Measurements from ENCODE around the gene NCKAP5.

The NCKAP5 gene

DNA sequence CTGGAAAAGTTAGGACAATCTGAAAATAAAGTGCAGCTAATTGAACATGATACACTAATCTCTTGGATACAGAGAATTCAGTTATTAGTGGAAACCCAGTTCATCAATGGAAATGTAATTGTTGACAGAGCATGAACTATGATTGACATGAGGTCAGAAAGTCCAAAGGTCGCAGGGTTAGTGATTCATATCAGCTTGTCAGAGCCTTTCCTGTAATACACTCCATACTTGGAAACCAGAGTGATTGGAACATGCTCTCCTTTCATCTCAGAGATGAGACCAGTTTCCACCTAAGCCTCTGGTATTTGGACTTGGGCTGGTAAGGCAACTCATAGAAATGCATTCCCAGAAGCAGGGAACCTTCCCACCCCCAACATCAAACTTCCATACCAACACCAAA lies 8.5 kb upstream of the NCKAP5 start:
- WGBS, 2 experiments: 88 to 100% methylated on average over 1 of the region's 1 CpG
- Histone ChIP-seq H3K27me3 (ENCODE audit: control insufficient read depth, insufficient read depth, low read length, poor library complexity, severe bottlenecking) (no peaks in the 10 kb centered on the region), H3K9me3 (ENCODE audit: control insufficient read depth, low read length) (no peaks in the 10 kb centered on the region), H3K36me3 (ENCODE audit: control insufficient read depth, insufficient read depth, low read length) (no peaks in the 10 kb centered on the region), H3K27ac (ENCODE audit: insufficient read depth, low read depth, low read length, poor library complexity, severe bottlenecking) (no peak overlapping the region), H3K4me3 (ENCODE audit: insufficient read depth, low read depth, low read length) (no peak overlapping the region), H3K4me1 (ENCODE audit: control insufficient read depth, insufficient read depth, low read length) (peaks cover 7% of the 10 kb centered on the region)

DNA sequence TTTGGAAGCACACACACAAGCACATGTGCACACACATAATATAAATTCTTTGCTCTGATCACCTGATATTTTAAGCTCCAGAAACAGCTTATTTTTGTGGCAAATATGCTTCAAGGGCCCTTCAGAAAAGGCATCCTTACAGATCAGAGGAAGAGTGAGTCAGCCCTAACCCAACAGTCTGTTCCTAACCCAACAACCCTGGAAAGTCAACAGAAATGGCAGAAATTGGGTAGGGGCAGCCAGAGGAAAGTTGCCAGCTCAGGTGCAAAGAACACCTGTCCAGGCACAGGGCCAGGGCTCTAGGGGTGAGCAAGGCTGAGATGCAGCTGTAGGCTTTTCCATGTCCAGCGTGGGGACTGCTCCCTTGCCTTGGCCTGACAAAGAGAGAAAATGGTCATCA lies 6.4 kb upstream of the NCKAP5 start:
- no peaks in the 10 kb centered on the region for H3K27me3 ChIP-seq (ENCODE audit: control insufficient read depth, insufficient read depth, low read length, poor library complexity, severe bottlenecking)
- H3K36me3 ChIP-seq (ENCODE audit: control insufficient read depth, insufficient read depth, low read length): no peaks in the 10 kb centered on the region
- H3K4me3 ChIP-seq (ENCODE audit: insufficient read depth, low read depth, low read length): no peak overlapping the region
- WGBS, 2 experiments: 96 to 97% methylated on average over 1 of the region's 1 CpG
- H3K9me3 ChIP-seq (ENCODE audit: control insufficient read depth, low read length): no peaks in the 10 kb centered on the region
- H3K4me1 ChIP-seq (ENCODE audit: control insufficient read depth, insufficient read depth, low read length): peaks cover 12% of the 10 kb centered on the region
- H3K27ac ChIP-seq (ENCODE audit: insufficient read depth, low read depth, low read length, poor library complexity, severe bottlenecking): no peak overlapping the region

DNA sequence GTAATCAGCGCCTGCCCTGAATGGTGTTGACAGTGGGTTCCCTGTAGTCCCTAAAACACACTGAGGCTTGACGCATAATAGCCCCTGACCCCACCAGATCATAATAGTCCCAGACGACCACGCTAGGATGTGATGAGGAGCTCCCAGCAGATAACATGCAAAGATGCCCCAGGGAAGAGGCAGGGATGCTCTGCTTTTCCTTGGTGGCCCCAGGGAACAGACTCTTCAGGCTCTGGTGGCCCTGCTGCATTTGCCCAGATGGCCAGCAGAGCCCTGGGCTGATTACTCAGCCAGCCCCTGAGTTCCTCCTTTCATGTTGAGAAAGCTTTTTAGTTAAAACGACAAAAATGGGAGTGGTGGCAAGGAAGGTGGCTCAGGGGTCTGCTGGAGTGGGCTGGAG lies 5.9 kb upstream of the NCKAP5 start:
- WGBS, 2 experiments: 61 to 70% methylated on average over 5 of the region's 5 CpGs
- no peaks in the 10 kb centered on the region for H3K9me3 ChIP-seq (ENCODE audit: control insufficient read depth, low read length)
- no peaks in the 10 kb centered on the region for H3K27me3 ChIP-seq (ENCODE audit: control insufficient read depth, insufficient read depth, low read length, poor library complexity, severe bottlenecking)
- H3K4me1 ChIP-seq (ENCODE audit: control insufficient read depth, insufficient read depth, low read length): peaks cover 14% of the 10 kb centered on the region
- H3K27ac ChIP-seq (ENCODE audit: insufficient read depth, low read depth, low read length, poor library complexity, severe bottlenecking): no peak overlapping the region
- H3K4me3 ChIP-seq (ENCODE audit: insufficient read depth, low read depth, low read length): no peak overlapping the region
- no peaks in the 10 kb centered on the region for H3K36me3 ChIP-seq (ENCODE audit: control insufficient read depth, insufficient read depth, low read length)

DNA sequence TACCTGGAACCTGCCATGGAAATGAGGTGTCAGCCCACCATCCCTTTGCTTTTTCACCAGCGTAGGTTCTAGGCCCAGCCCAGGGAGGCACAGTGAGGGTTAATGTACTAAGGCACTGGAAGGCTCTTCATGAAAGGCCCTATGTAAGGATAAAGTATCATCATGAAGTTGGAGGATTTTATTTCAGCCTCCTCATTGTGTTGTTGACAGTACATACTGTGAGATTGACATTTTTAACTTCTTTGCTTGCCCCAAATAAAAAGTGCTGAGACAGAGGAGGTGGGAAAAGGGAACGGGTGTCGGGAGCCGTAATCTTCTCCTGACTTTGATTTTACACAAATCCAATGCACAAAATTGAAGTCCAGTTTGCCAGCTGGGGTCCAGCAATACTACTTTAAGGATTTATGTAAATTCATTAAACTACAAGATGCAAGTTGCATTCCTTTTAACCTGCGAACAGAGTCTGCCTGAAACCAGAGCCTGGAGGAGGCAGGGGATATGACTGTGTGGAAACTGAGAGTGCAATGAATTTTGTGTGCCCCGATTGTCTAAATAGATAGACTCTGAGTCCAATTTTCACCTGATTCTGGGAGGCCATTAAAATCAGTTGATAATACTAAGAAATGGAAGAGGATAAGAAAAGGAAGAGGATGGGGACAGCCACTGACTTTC lies 5.4 kb upstream of the NCKAP5 start:
- WGBS, 2 experiments: 89 to 93% methylated on average over 6 of the region's 6 CpGs
- no peak overlapping the region for H3K27ac ChIP-seq (ENCODE audit: insufficient read depth, low read depth, low read length, poor library complexity, severe bottlenecking)
- H3K4me1 ChIP-seq (ENCODE audit: control insufficient read depth, insufficient read depth, low read length): peaks cover 19% of the 10 kb centered on the region
- no peaks in the 10 kb centered on the region for H3K36me3 ChIP-seq (ENCODE audit: control insufficient read depth, insufficient read depth, low read length)
- no peaks in the 10 kb centered on the region for H3K27me3 ChIP-seq (ENCODE audit: control insufficient read depth, insufficient read depth, low read length, poor library complexity, severe bottlenecking)
- no peaks in the 10 kb centered on the region for H3K9me3 ChIP-seq (ENCODE audit: control insufficient read depth, low read length)
- H3K4me3 ChIP-seq (ENCODE audit: insufficient read depth, low read depth, low read length): no peak overlapping the region

DNA sequence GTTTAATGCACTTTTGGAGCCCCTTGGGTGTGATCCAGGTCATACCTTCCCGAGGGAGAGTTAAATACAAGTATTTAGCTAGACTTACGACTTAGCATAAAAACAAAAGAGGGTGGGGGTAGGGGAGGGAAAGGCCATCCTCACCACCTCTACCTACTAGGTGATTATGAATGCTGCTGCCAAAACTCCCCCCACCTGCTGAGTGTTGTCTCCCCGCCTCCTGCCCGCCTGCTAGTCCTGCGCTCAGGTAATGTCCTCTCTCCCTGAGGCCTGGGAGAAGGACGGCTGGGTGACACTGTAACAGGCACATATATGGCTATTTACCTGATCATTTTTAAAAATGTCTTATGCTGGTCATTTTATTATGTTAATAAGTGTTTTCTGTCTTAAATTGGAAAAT lies 3.0 kb upstream of the NCKAP5 start:
- Histone ChIP-seq H3K36me3 (ENCODE audit: control insufficient read depth, insufficient read depth, low read length) (no peaks in the 10 kb centered on the region), H3K27me3 (ENCODE audit: control insufficient read depth, insufficient read depth, low read length, poor library complexity, severe bottlenecking) (no peaks in the 10 kb centered on the region), H3K4me3 (ENCODE audit: insufficient read depth, low read depth, low read length) (no peak overlapping the region), H3K27ac (ENCODE audit: insufficient read depth, low read depth, low read length, poor library complexity, severe bottlenecking) (no peak overlapping the region), H3K9me3 (ENCODE audit: control insufficient read depth, low read length) (no peaks in the 10 kb centered on the region), H3K4me1 (ENCODE audit: control insufficient read depth, insufficient read depth, low read length) (peaks cover 34% of the 10 kb centered on the region)
- 65 to 73% methylated on average over 4 to 5 of the region's 6 CpGs for WGBS, 2 experiments

DNA sequence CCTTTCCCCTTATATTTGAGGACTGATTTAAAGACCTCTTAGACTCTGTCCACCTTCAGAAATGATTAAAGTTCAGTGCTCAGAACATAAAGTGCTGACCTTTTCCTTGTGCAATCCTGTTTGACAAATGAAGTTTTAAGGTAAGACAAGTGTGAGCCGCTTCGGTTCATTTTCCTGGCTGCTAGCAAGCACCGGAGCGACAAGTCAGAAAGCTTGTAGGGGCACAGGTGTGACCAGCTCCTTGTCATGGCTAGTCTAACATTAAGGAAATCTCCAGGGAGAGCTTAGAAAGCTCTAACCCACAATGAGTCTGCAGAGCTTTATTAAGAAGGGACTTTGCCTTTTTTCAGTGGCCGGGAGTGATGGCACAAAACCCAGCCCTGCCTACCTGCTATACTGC lies 2.3 kb upstream of the NCKAP5 start:
- Histone ChIP-seq H3K27ac (ENCODE audit: insufficient read depth, low read depth, low read length, poor library complexity, severe bottlenecking) (no peak overlapping the region), H3K27me3 (ENCODE audit: control insufficient read depth, insufficient read depth, low read length, poor library complexity, severe bottlenecking) (no peaks in the 10 kb centered on the region), H3K4me3 (ENCODE audit: insufficient read depth, low read depth, low read length) (no peak overlapping the region), H3K9me3 (ENCODE audit: control insufficient read depth, low read length) (no peaks in the 10 kb centered on the region), H3K36me3 (ENCODE audit: control insufficient read depth, insufficient read depth, low read length) (no peaks in the 10 kb centered on the region), H3K4me1 (ENCODE audit: control insufficient read depth, insufficient read depth, low read length) (peaks cover 34% of the 10 kb centered on the region)
- 86 to 92% methylated on average over 5 of the region's 5 CpGs for WGBS, 2 experiments

DNA sequence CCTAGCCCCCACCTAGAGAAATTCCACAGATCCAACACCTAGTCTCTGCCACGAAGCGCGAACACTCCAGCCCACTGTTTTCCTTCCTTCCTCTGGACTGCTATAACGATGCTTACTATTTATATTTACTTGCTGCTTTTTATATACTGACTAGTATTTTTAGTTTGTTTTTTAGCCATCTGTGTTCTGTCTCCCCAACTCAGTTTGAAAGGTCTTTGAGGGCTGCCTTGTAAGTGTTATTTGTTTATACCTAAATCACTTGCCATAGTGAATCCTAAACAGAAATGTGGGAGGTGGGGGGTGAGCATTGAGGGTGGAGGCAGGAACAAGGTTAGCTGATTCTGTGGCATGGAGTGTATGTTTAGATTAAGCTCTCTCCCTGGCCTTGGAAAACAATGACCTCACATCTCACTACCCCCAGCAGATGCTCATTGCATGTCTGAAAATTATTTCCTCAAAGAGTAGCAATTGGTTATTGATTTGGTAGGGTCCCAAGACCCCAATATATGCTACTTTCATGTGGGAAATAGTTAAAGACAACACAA lies 1.1 kb upstream of the NCKAP5 start:
- Histone ChIP-seq H3K4me1 (ENCODE audit: control insufficient read depth, insufficient read depth, low read length) (peaks cover 34% of the 10 kb centered on the region), H3K27ac (ENCODE audit: insufficient read depth, low read depth, low read length, poor library complexity, severe bottlenecking) (no peak overlapping the region), H3K4me3 (ENCODE audit: insufficient read depth, low read depth, low read length) (no peak overlapping the region), H3K9me3 (ENCODE audit: control insufficient read depth, low read length) (no peaks in the 10 kb centered on the region), H3K27me3 (ENCODE audit: control insufficient read depth, insufficient read depth, low read length, poor library complexity, severe bottlenecking) (no peaks in the 10 kb centered on the region), H3K36me3 (ENCODE audit: control insufficient read depth, insufficient read depth, low read length) (no peaks in the 10 kb centered on the region)
- WGBS, 2 experiments: 92% methylated on average over 3 of the region's 4 CpGs

DNA sequence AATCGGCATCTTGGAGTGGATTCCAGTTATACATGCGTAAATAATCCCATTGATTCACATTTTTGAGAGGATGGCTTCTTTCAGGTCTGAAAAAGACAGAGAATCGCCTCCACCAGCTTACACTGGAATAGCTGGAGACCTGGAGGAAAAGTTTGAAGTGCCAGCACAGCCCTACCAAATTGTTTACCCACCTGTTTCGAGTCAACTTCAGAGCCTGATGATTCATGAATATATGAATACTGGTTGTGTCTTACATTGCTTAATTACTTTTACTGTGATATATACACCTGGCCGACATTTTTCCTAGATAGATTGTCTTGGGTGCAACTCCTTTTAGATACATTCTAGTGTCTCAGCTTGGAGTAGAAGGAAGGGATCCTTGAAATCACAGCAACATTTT lies 335 bp upstream of the NCKAP5 start:
- H3K36me3 ChIP-seq (ENCODE audit: control insufficient read depth, insufficient read depth, low read length): no peaks in the 10 kb centered on the region
- H3K4me1 ChIP-seq (ENCODE audit: control insufficient read depth, insufficient read depth, low read length): peaks cover 28% of the 10 kb centered on the region
- H3K27me3 ChIP-seq (ENCODE audit: control insufficient read depth, insufficient read depth, low read length, poor library complexity, severe bottlenecking): no peaks in the 10 kb centered on the region
- no peak overlapping the region for H3K4me3 ChIP-seq (ENCODE audit: insufficient read depth, low read depth, low read length)
- no peaks in the 10 kb centered on the region for H3K9me3 ChIP-seq (ENCODE audit: control insufficient read depth, low read length)
- H3K27ac ChIP-seq (ENCODE audit: insufficient read depth, low read depth, low read length, poor library complexity, severe bottlenecking): no peak overlapping the region
- 82 to 88% methylated on average over 5 of the region's 5 CpGs for WGBS, 2 experiments

DNA sequence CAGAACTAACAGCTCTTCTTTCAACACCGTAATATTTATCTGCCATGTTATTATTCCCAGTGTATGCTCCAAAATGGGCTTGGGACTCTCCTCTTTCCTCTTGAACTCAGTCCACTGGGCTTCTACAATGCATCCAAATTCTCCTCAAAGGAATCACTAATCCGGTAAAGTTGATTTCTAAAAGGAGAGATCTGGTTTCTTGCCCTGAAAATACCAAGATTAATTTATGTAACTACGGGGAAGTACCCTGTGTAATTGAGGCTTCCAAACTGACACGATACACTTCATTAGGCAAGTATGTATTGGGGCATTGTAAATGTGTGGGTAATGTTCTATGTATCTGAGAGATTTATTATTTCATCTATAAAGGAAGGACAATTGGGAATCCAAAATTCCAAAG lies 5.7 kb downstream of the NCKAP5 start:
- Histone ChIP-seq H3K9me3 (ENCODE audit: control insufficient read depth, low read length) (no peaks in the 10 kb centered on the region), H3K27me3 (ENCODE audit: control insufficient read depth, insufficient read depth, low read length, poor library complexity, severe bottlenecking) (no peaks in the 10 kb centered on the region), H3K4me1 (ENCODE audit: control insufficient read depth, insufficient read depth, low read length) (peaks cover 7% of the 10 kb centered on the region), H3K4me3 (ENCODE audit: insufficient read depth, low read depth, low read length) (no peak overlapping the region), H3K36me3 (ENCODE audit: control insufficient read depth, insufficient read depth, low read length) (no peaks in the 10 kb centered on the region), H3K27ac (ENCODE audit: insufficient read depth, low read depth, low read length, poor library complexity, severe bottlenecking) (no peak overlapping the region)
- 91 to 97% methylated on average over 4 of the region's 4 CpGs for WGBS, 2 experiments

DNA sequence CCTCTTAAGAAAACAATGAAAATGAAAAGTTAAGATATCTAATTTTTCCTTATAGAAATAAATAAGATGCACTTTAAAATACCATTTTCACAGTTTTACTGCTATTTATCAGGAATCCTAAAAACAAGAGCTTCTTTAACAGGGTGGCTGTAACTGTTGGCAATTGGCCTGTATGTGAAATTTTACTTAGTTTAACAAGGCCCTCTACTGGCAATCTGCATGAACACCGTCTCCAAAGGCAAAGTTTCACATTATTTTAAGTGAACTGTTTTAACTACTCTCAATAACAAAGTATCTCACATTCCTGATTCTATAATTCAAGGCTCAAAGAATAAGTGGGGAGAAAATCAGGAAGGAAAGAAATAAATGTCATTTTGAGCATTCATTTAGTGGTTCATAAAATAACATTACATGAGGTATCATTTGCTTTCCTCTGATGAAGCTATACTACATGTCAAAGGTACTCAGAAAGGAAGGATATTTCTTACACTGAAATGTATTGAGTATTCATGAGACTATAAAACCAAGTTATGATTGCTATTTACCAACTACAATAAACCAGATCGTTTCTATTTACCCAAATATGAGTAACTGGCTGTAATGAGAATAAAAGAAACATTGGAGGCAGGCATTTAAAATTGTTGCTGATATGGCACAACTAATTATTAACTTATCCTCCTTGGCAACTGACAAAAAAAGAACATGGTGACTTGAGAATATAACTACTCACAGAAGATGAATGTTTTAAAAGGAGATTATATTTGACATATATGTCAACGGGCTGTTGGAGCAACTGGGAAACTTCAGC lies 7.0 kb downstream of the NCKAP5 start:
- Histone ChIP-seq H3K27ac (ENCODE audit: insufficient read depth, low read depth, low read length, poor library complexity, severe bottlenecking) (no peak overlapping the region), H3K27me3 (ENCODE audit: control insufficient read depth, insufficient read depth, low read length, poor library complexity, severe bottlenecking) (no peaks in the 10 kb centered on the region), H3K4me3 (ENCODE audit: insufficient read depth, low read depth, low read length) (no peak overlapping the region), H3K36me3 (ENCODE audit: control insufficient read depth, insufficient read depth, low read length) (no peaks in the 10 kb centered on the region), H3K9me3 (ENCODE audit: control insufficient read depth, low read length) (no peaks in the 10 kb centered on the region), H3K4me1 (ENCODE audit: control insufficient read depth, insufficient read depth, low read length) (no peaks in the 10 kb centered on the region)
- 47 to 58% methylated on average over 2 of the region's 3 CpGs for WGBS, 2 experiments
